ENCODE results near the gene NEURL1B. TPM values are rescaled to one million over a fixed set of nuclear protein-coding genes. Genes with fewer than 3 reads are reported as not detected.

Gene NEURL1B
- total and polyA plus RNA-seq, 12 donors = 14.4 to 45.8 (median 21.6) TPM

DNA sequence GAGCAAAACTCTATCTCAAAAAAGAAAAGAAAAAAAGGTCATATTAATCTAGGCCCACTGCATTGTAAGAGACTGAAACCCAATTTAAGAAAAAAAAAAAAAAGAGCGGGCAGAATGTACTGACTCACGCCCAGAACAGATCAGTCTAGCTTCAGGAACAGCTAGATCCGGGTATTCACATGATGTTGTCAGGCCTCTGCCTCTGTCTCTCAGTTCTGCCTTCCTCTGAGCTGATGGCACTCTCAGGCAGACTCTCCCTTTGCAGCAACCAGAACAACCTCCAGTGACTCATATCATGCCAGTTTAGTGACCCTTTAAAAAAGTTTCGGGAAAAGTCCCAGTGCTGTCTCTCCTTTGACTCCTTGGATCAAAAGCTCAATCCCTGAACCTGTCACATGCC lies 53.0 kb downstream of the NEURL1B start:
- no peak for ATAC-seq
- Histone ChIP-seq H3K9me3 (no peaks in the 10 kb centered on the region), H3K4me1 (peaks cover 33 to 88% (median 80%) of the 10 kb centered on the region in 9 donors), H3K27ac (peak overlapping the region; percentile 78 to 92 (median 86)), H3K4me3 (no peak overlapping the region), H3K36me3 (peaks cover 0 to 20% (median 4%) of the 10 kb centered on the region in 9 donors), H3K27me3 (no peaks in the 10 kb centered on the region)
- no peak for DNase-seq
- WGBS, 2 donors = 54 to 74% methylated on average over 4 of the region's 4 CpGs
- intact Hi-C loops (cut with DNase I) = loop anchor here in 8 of 10 donors (10.0 kb wide), 4 partner anchors 49 to 109 kb away; partner anchors contain the start of gene NEURL1B (in 4 of the 8)
- TF ChIP-seq, protein P1, sequence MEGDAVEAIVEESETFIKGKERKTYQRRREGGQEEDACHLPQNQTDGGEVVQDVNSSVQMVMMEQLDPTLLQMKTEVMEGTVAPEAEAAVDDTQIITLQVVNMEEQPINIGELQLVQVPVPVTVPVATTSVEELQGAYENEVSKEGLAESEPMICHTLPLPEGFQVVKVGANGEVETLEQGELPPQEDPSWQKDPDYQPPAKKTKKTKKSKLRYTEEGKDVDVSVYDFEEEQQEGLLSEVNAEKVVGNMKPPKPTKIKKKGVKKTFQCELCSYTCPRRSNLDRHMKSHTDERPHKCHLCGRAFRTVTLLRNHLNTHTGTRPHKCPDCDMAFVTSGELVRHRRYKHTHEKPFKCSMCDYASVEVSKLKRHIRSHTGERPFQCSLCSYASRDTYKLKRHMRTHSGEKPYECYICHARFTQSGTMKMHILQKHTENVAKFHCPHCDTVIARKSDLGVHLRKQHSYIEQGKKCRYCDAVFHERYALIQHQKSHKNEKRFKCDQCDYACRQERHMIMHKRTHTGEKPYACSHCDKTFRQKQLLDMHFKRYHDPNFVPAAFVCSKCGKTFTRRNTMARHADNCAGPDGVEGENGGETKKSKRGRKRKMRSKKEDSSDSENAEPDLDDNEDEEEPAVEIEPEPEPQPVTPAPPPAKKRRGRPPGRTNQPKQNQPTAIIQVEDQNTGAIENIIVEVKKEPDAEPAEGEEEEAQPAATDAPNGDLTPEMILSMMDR (IDR thresholded peaks at IDR 0.05) = no peak

DNA sequence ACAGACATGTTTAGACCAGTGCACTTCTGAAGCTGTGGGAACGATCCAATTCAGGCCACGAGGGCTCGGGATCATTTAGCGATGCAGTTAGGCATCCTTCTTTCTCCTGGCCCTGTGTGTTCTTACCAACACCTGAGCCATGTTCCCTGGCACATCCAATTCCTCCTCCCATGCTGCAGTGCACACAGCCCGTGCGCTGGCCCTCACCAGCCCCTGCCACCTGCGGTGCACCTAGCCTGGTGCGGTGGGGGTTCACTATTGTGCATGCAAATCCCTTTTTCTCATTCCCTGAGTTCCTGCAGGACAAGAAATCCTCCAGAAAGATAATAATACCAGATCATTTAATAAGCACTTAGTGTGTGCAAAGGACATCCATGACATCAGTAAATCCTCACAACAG lies 53.5 kb downstream of the NEURL1B start:
- no peak overlapping the region for H3K4me3 ChIP-seq
- peak overlapping the region; percentile 78 to 92 (median 86) for H3K27ac ChIP-seq
- TF ChIP-seq, protein P1 (IDR thresholded peaks at IDR 0.05) = no peak
- 79 to 88% methylated on average over 8 of the region's 8 CpGs for WGBS, 2 donors
- H3K36me3 ChIP-seq = peaks cover 0 to 16% (median 4%) of the 10 kb centered on the region in 9 donors
- DNase-seq (no peak), ATAC-seq (no peak)
- H3K27me3 ChIP-seq = no peaks in the 10 kb centered on the region
- no peaks in the 10 kb centered on the region for H3K9me3 ChIP-seq
- H3K4me1 ChIP-seq = peaks cover 30 to 87% (median 76%) of the 10 kb centered on the region in 9 donors
- intact Hi-C loops (cut with DNase I) = loop anchor here in 8 of 10 donors (10.0 kb wide), 4 partner anchors 50 to 110 kb away; partner anchors contain the start of gene NEURL1B (in 4 of the 8)

DNA sequence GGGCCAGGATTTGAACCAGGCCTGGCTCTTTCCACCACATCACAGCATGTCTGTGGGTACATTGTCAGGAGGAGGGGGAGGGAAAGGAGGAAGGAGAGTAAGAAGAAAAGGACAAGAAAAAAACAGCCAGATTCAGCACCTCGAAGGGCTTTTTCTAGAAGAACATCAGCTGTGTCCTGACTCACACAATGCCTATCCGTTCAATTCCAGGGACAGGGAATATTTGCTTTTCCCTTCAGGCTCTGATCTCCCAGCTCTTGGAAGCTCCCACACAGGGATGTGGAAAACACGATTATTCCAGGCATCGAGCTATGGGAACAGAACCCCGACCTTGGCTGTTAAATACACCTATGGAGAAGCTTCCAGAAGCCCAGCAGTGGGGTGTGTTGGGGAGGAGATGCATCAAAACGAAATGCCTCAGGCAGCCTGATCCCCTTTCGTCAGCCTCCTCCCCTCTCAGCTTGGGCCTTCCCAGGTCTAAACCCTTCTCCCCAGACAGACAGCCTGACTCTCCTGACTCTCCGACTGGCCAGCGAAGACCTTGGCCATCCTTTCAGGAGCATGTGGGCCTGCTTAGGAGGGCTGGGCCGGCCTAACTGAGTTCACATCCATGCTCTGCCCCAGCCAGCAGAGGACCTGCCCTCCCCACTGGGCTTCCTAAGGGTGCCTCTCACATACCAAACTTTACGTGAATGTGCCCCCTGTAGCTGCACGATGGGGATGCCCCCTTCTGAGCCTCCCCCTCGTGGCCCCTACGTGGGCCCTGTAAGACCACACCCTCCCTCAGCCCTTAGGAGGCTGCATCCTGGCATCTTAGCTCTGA lies 54.4 kb downstream of the NEURL1B start:
- H3K9me3 ChIP-seq = no peaks in the 10 kb centered on the region
- TF ChIP-seq, protein P1 (IDR thresholded peaks at IDR 0.05) = no peak
- H3K27ac ChIP-seq = peak overlapping the region; percentile 78 to 92 (median 86)
- 38 to 49% methylated on average over 14 of the region's 14 CpGs for WGBS, 2 donors
- H3K4me1 ChIP-seq = peaks cover 23 to 87% (median 75%) of the 10 kb centered on the region in 9 donors
- DNase-seq (no peak), ATAC-seq (peak in 7 of 8 donors; percentile 9 to 35 (median 20))
- intact Hi-C loops (cut with DNase I) = loop anchor here (2.0 to 10.0 kb wide), 14 partner anchors 27 to 233 kb away; partner anchors contain the start of gene NEURL1B (in 6 of the 10)
- H3K36me3 ChIP-seq = peaks cover 0 to 8% (median 0%) of the 10 kb centered on the region in 9 donors
- H3K4me3 ChIP-seq = no peak overlapping the region
- H3K27me3 ChIP-seq = no peaks in the 10 kb centered on the region

DNA sequence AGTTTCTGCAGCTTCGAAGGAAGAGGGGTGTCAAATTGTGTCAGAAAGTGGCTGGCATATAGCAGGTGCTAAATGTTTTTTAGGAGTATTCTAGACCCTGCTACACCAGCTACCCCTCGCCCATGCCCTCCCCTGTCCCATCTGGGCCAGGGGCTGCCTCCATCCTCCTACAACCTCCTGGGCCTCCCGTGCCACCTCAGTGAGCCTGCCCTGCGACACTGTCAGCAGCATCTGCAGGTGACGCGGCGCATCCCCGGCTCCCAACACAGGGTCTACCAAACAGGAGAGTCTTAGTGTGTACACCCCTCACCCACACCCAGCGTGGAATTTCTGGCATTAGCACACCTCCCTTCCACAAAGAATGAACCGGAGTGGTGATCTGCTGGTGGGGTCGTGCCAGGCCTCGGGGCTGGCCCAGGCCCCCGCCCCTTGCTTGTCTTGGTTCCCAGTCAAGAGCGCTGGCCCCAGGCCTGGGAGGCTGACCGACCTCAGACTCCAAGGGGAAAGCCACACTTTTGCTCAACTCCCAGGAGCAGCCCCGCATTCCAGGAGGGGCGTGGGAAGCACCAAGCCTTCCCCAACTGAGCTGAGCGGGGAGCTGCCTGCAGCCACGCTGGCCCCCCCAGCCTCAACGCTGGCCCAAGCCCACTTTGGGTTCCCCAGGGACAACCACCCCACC lies 55.2 kb downstream of the NEURL1B start:
- 47 to 48% methylated on average over 20 of the region's 20 CpGs for WGBS, 2 donors
- ATAC-seq = peak; percentile 29 to 63 (median 40)
- H3K4me1 ChIP-seq = peaks cover 20 to 86% (median 67%) of the 10 kb centered on the region in 9 donors
- DNase-seq = peak; percentile 72 to 81
- H3K27me3 ChIP-seq = peaks cover 0 to under 1% (median 0%) of the 10 kb centered on the region in 7 donors
- intact Hi-C loops (cut with DNase I) = loop anchor here (2.0 to 10.0 kb wide), 14 partner anchors 28 to 234 kb away; partner anchors contain the start of gene NEURL1B (in 6 of the 10)
- peak overlapping the region in 9 of 10 donors; percentile 37 to 63 (median 61) for H3K4me3 ChIP-seq
- H3K36me3 ChIP-seq = no peaks in the 10 kb centered on the region
- TF ChIP-seq, protein P1 (IDR thresholded peaks at IDR 0.05) = no peak
- no peaks in the 10 kb centered on the region for H3K9me3 ChIP-seq
- peak overlapping the region; percentile 78 to 92 (median 86) for H3K27ac ChIP-seq
